Liver (tissue), 9 donors: ENCODE measurements around the gene RELA. TPM values are rescaled to one million over a fixed set of nuclear protein-coding genes. Genes with fewer than 3 reads are reported as not detected.

Experiments used
- DNase-seq: peaks from one replicate; pipeline ENCODE4 v3.0.0-alpha.2; 2017; ENCODE audit warnings: low spot score
- H3K27ac ChIP-seq, 2 donors: one replicate each; pipeline ENCODE4 v1.7.0; 2013; ENCODE audit warnings: inconsistent platforms in 2 of 2, low read length in 2 of 2, control low read depth in 1 of 2, low read depth in 1 of 2, mild to moderate bottlenecking in 1 of 2
- H3K27me3 ChIP-seq, 4 donors: one replicate each; pipeline versions ENCODE4 v1.6.1 to v1.7.0; 2013; ENCODE audit warnings: low read length in 3 of 4, inconsistent platforms in 1 of 4, mild to moderate bottlenecking in 1 of 4, moderate library complexity in 1 of 4; ENCODE audit not compliant: control insufficient read depth in 4 of 4, insufficient read depth in 4 of 4
- H3K36me3 ChIP-seq, 4 donors: one replicate each; pipeline versions ENCODE4 v1.6.1 to v1.7.0; 2013; ENCODE audit warnings: low read length in 3 of 4, mild to moderate bottlenecking in 3 of 4, low read depth in 1 of 4, moderate library complexity in 1 of 4; ENCODE audit not compliant: control insufficient read depth in 4 of 4, insufficient read depth in 3 of 4
- H3K4me1 ChIP-seq, 4 donors: one replicate each; pipeline versions ENCODE4 v1.6.1 to v1.7.0; 2013; ENCODE audit warnings: low read length in 3 of 4, mild to moderate bottlenecking in 3 of 4, moderate library complexity in 1 of 4; ENCODE audit not compliant: control insufficient read depth in 4 of 4, insufficient read depth in 4 of 4
- H3K4me3 ChIP-seq, 3 donors: one replicate each; pipeline versions ENCODE4 v1.6.1 to v1.7.0; 2013; ENCODE audit warnings: low read length in 3 of 3, control low read depth in 1 of 3, low read depth in 1 of 3, mild to moderate bottlenecking in 1 of 3
- H3K9ac ChIP-seq, 2 donors: one replicate each; pipeline ENCODE4 v1.7.0; 2013; ENCODE audit warnings: low read length in 2 of 2, mild to moderate bottlenecking in 2 of 2, moderate library complexity in 2 of 2, control low read depth in 1 of 2, low read depth in 1 of 2
- H3K9me3 ChIP-seq, 4 donors: one replicate each; pipeline versions ENCODE4 v1.6.1 to v1.7.0; 2013; ENCODE audit warnings: low read length in 3 of 4; ENCODE audit not compliant: control insufficient read depth in 4 of 4
- CTCF ChIP-seq: fragments of 150-350 bp; IDR thresholded peaks from 2 replicates; pipeline ENCODE4 v1.5.1; 2017; ENCODE audit warnings: improper control_type of control experiment, low read depth, low read length; ENCODE audit not compliant: missing input control
- FOXA1 ChIP-seq: IDR thresholded peaks from 2 replicates; pipeline ENCODE4 v1.6.1; 2016; ENCODE audit warnings: antibody characterized with exemption
- GABPA ChIP-seq, 2 donors: IDR thresholded peaks in 1 of 2; conservative IDR thresholded peaks in 1 of 2; 2 replicates each; pipeline ENCODE4 v1.6.1; 2016; ENCODE audit warnings: antibody characterized with exemption in 2 of 2, mild to moderate bottlenecking in 1 of 2, moderate library complexity in 1 of 2
- JUND ChIP-seq, 2 donors: IDR thresholded peaks; 2 replicates each; pipeline ENCODE4 v1.6.1; 2016; ENCODE audit warnings: antibody characterized with exemption in 2 of 2
- NR2F2 ChIP-seq: IDR thresholded peaks from 2 replicates; pipeline ENCODE4 v1.6.1; 2016; ENCODE audit warnings: antibody characterized with exemption
- RAD21 ChIP-seq, 2 donors: IDR thresholded peaks; 2 replicates each; pipeline ENCODE4 v1.6.1; 2016; ENCODE audit warnings: antibody characterized with exemption in 2 of 2, mild to moderate bottlenecking in 2 of 2
- RXRA ChIP-seq, 2 donors: IDR thresholded peaks; 2 replicates each; pipeline ENCODE4 v1.6.1; 2017 to 2018; ENCODE audit warnings: antibody characterized with exemption in 2 of 2, mild to moderate bottlenecking in 1 of 2
- SP1 ChIP-seq: IDR thresholded peaks from 2 replicates; pipeline ENCODE4 v1.6.1; 2018; ENCODE audit warnings: antibody characterized with exemption, mild to moderate bottlenecking
- TAF1 ChIP-seq: conservative IDR thresholded peaks from 2 replicates; pipeline ENCODE4 v1.6.1; 2016; ENCODE audit warnings: antibody characterized with exemption, mild to moderate bottlenecking
- YY1 ChIP-seq: IDR thresholded peaks from 2 replicates; pipeline ENCODE4 v1.6.1; 2016; ENCODE audit warnings: antibody characterized with exemption, mild to moderate bottlenecking
- WGBS: extraction: QIAGEN DNeasy Blood & Tissue Kit; methylation state at CpG from one replicate; pipeline ENCODE4 v1.1.7; 2013; 5-methylcytosine and 5-hydroxymethylcytosine counted together
- polyA plus RNA-seq, 2 donors: library from polyadenylated mRNA; stranded (reverse) in 1 of 2; unstranded in 1 of 2; fragments of 200-250 nt in 1 of 2; fragments of >200 nt in 1 of 2; fragmentation: Nextera tagmentation in 1 of 2; extraction: Ambion mirVana in 1 of 2; gene quantifications; one replicate each; pipeline versions ENCODE4 v1.2.1 to v1.2.3, GENCODE V29; 2013 to 2015
- total RNA-seq, 2 donors: library from RNA; depleted of rRNA; stranded (reverse); fragments of >200 nt; gene quantifications; one replicate each; pipeline ENCODE4 v1.2.3, GENCODE V29; 2014
- TF ChIP-seq, protein P1 (sequence below): IDR thresholded peaks from 2 replicates; pipeline ENCODE4 v1.6.1; 2016; ENCODE audit warnings: antibody characterized with exemption
- TF ChIP-seq, protein P2 (sequence below): IDR thresholded peaks from 2 replicates; pipeline ENCODE4 v1.6.1; 2016; ENCODE audit warnings: antibody characterized with exemption
- donor health status: healthy.
- donor health status: healthy.
- donor health status: healthy.
- donor health status: healthy.
- donor health status: healthy.

RELA gene
- total and polyA plus RNA-seq, 4 donors: 11.1 to 30.7 (median 22.0) TPM

- TF ChIP-seq CTCF: no peak
- TF ChIP-seq JUND (IDR thresholded peaks at IDR 0.05): no peak
- no peak for TF ChIP-seq GABPA (IDR thresholded peaks at IDR 0.05 in 1 of 2, conservative IDR thresholded peaks at IDR 0.05 in 1 of 2)
- no peak for TF ChIP-seq RAD21 (IDR thresholded peaks at IDR 0.05)
- TF ChIP-seq YY1: no peak
- TF ChIP-seq, protein P1, sequence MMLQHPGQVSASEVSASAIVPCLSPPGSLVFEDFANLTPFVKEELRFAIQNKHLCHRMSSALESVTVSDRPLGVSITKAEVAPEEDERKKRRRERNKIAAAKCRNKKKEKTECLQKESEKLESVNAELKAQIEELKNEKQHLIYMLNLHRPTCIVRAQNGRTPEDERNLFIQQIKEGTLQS: no peak
- TF ChIP-seq TAF1: no peak
Measured at GRCh38 chr11:65641297-65642013, 21.3 kb downstream of the RELA start (continued).

DNA sequence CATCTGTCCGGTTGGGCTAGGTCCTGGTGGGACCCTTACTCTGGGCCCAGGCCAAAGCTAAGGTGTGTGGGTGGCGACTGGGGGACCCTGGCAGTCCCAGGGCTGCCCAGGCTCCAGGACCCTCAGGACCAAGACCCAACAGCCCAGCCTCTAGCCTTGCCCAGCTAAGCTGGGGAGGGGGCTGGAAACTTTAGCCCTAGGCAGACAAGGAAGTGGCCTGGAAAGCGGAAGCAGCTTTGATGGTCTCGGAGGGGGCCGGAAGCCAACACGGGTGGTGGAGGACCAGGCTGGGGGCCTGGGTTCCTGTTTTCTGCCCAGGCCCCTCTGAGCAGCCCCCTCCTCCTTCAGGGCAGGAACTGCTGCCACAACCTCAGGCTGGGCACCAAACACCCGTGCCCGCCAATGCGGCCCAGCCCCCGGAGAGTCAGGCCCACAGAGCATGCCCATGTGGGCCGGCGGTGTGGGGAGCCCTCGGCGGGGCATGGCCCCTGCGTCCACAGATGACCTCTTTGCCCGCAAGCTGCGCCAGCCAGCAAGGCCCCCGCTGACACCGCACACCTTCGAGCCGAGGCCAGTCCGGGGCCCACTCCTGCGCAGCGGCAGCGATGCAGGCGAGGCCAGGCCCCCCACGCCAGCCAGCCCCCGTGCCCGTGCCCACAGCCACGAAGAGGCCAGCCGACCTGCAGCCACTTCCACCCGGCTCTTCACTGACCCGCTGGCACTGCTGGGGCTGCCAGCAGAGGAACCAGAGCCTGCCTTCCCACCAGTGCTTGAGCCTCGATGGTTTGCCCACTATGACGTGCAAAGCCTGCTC, 22.0 kb downstream of the RELA start:
- DNase-seq: no peak
- Histone ChIP-seq H3K4me1 (peaks cover 3 to 46% (median 26%) of the 10 kb centered on the region in 4 donors), H3K36me3 (peaks cover 4 to 10% (median 7%) of the 10 kb centered on the region in 4 donors), H3K4me3 (peak overlapping the region in 2 of 3 donors; percentile 5 to 23), H3K9me3 (no peaks in the 10 kb centered on the region), H3K9ac (peak overlapping the region in 1 of 2 donors; percentile 55), H3K27me3 (no peaks in the 10 kb centered on the region), H3K27ac (peak overlapping the region; percentile 75 to 86)
- WGBS: 73% methylated on average over 35 of the region's 35 CpGs
- TF ChIP-seq SP1 (peak; percentile 1), FOXA1 (no peak), NR2F2 (no peak), TAF1 (no peak), CTCF (no peak), RAD21 (IDR thresholded peaks at IDR 0.05) (no peak), RXRA (IDR thresholded peaks at IDR 0.05) (no peak), GABPA (IDR thresholded peaks at IDR 0.05 in 1 of 2, conservative IDR thresholded peaks at IDR 0.05 in 1 of 2) (peak in 1 of 2 donors; percentile 46)
- TF ChIP-seq, protein P1: no peak
- TF ChIP-seq, protein P2, sequence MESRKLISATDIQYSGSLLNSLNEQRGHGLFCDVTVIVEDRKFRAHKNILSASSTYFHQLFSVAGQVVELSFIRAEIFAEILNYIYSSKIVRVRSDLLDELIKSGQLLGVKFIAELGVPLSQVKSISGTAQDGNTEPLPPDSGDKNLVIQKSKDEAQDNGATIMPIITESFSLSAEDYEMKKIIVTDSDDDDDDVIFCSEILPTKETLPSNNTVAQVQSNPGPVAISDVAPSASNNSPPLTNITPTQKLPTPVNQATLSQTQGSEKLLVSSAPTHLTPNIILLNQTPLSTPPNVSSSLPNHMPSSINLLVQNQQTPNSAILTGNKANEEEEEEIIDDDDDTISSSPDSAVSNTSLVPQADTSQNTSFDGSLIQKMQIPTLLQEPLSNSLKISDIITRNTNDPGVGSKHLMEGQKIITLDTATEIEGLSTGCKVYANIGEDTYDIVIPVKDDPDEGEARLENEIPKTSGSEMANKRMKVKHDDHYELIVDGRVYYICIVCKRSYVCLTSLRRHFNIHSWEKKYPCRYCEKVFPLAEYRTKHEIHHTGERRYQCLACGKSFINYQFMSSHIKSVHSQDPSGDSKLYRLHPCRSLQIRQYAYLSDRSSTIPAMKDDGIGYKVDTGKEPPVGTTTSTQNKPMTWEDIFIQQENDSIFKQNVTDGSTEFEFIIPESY: no peak
